IMR-90 (cell line): ENCODE results near the gene POLR3G. TPM values are rescaled to one million over a fixed set of nuclear protein-coding genes. Genes with fewer than 3 reads are reported as not detected.

ENCODE experiments used
- ATAC-seq: fragments of 200-7000 bp; cut with Tn5 transposase; 2 replicates; pipeline ENCODE4 v1.9.1; 2020; ENCODE audit warnings: low read depth, mild to moderate bottlenecking, moderate library complexity
- BruUV-seq: library from RNA; stranded (reverse); fragments of 400-500 nt; replicated peaks from 2 replicates; lab custom pipeline; 2021; lab: Mats Ljungman, UMichigan
- CTCF ChIA-PET: fragments of 300-600 bp; formaldehyde crosslinking; extraction: SDS; loops from one replicate; lab custom pipeline; 2021; ENCODE audit warnings: antibody characterized with exemption; lab: Yijun Ruan, JAX
- POLR2A ChIA-PET: fragments of 300-600 bp; sonication (Branson Sonifier 250); formaldehyde crosslinking; loops from one replicate; lab custom pipeline; 2022; ENCODE audit warnings: antibody characterized with exemption; ENCODE audit not compliant: unreplicated experiment; lab: Charles Lee
- DNase-seq: peaks from one replicate; pipeline ENCODE4 v3.0.0; 2013
- H2AFZ ChIP-seq: replicated peaks from 2 replicates; pipeline ENCODE3; 2013; ENCODE audit warnings: low read length, mild to moderate bottlenecking; ENCODE audit not compliant: poor library complexity
- H2AK5ac ChIP-seq: 2 replicates; pipeline ENCODE4 v1.6.1; 2013; ENCODE audit warnings: low read depth, low read length, inconsistent platforms
- H2AK9ac ChIP-seq: replicated peaks from 2 replicates; pipeline ENCODE3; 2013; ENCODE audit warnings: mild to moderate bottlenecking, low read depth, low read length, moderate library complexity; ENCODE audit not compliant: poor library complexity
- H2BK120ac ChIP-seq: 2 replicates; pipeline ENCODE4 v1.6.1; 2013; ENCODE audit warnings: low read depth, low read length, inconsistent platforms
- H2BK15ac ChIP-seq: 3 replicates; pipeline ENCODE4 v1.6.1; 2013; ENCODE audit warnings: low read depth, low read length, inconsistent platforms
- H2BK20ac ChIP-seq: 2 replicates; pipeline ENCODE4 v1.6.1; 2013; ENCODE audit warnings: low read depth, mild to moderate bottlenecking, inconsistent platforms, low read length, moderate library complexity
- H2BK5ac ChIP-seq: 2 replicates; pipeline ENCODE4 v1.6.1; 2013; ENCODE audit warnings: mild to moderate bottlenecking, low read depth, low read length, inconsistent platforms; ENCODE audit not compliant: poor library complexity, severe bottlenecking
- H3K14ac ChIP-seq: replicated peaks from 2 replicates; pipeline ENCODE4 v1.6.1; 2013; ENCODE audit warnings: low read depth, low read length, inconsistent platforms
- H3K18ac ChIP-seq: 2 replicates; pipeline ENCODE4 v1.6.1; 2013; ENCODE audit warnings: low read depth, low read length, control low read depth
- H3K23ac ChIP-seq: 2 replicates; pipeline ENCODE4 v1.6.1; 2013; ENCODE audit warnings: low read depth, low read length, inconsistent platforms
- H3K27ac ChIP-seq: 2 replicates; pipeline ENCODE4 v1.5.1; 2013; ENCODE audit warnings: mild to moderate bottlenecking, control low read depth, low read length; ENCODE audit not compliant: insufficient read depth
- H3K27me3 ChIP-seq: 2 replicates; pipeline ENCODE4 v1.6.1; 2013; ENCODE audit warnings: low read length; ENCODE audit not compliant: control insufficient read depth, insufficient read depth
- H3K36me3 ChIP-seq: 2 replicates; pipeline ENCODE4 v1.6.1; 2013; ENCODE audit warnings: low read length, mixed read lengths; ENCODE audit not compliant: control insufficient read depth, insufficient read depth
- H3K4ac ChIP-seq: 2 replicates; pipeline ENCODE4 v1.6.1; 2013; ENCODE audit warnings: low read depth, low read length, inconsistent platforms
- H3K4me1 ChIP-seq: 2 replicates; pipeline ENCODE4 v1.6.1; 2013; ENCODE audit warnings: low read length, mixed read lengths; ENCODE audit not compliant: control insufficient read depth, insufficient read depth
- H3K4me2 ChIP-seq: 2 replicates; pipeline ENCODE4 v1.6.1; 2013; ENCODE audit warnings: low read depth, mild to moderate bottlenecking, control low read depth, low read length, moderate library complexity
- H3K4me3 ChIP-seq: 2 replicates; pipeline ENCODE4 v1.5.1; 2013; ENCODE audit warnings: low read depth, mild to moderate bottlenecking, control low read depth, low read length, moderate library complexity; ENCODE audit not compliant: insufficient read depth
- H3K56ac ChIP-seq: 2 replicates; pipeline ENCODE4 v1.6.1; 2013; ENCODE audit warnings: low read length, inconsistent platforms; ENCODE audit not compliant: insufficient read depth; ENCODE audit errors: extremely low read depth
- H3K79me1 ChIP-seq, 2 experiments: 2 replicates each; pipeline ENCODE4 v1.6.1; 2013; ENCODE audit warnings: low read length in 2 of 2, inconsistent platforms in 1 of 2, low read depth in 1 of 2
- H3K9ac ChIP-seq: 2 replicates; pipeline ENCODE4 v1.6.1; 2013; ENCODE audit warnings: low read depth, low read length, control low read depth
- H3K9me1 ChIP-seq: 2 replicates; pipeline ENCODE4 v1.6.1; 2013; ENCODE audit warnings: low read length, inconsistent platforms; ENCODE audit not compliant: insufficient read depth
- H3K9me3 ChIP-seq: 2 replicates; pipeline ENCODE4 v1.6.1; 2013; ENCODE audit warnings: low read length; ENCODE audit not compliant: control insufficient read depth, insufficient read depth
- H4K20me1 ChIP-seq: 2 replicates; pipeline ENCODE4 v1.6.1; 2013; ENCODE audit warnings: low read length, inconsistent platforms; ENCODE audit not compliant: insufficient read depth
- H4K5ac ChIP-seq: 2 replicates; pipeline ENCODE4 v1.6.1; 2013; ENCODE audit warnings: mild to moderate bottlenecking, low read depth, low read length, control low read depth
- H4K8ac ChIP-seq, 2 experiments: 2 replicates each; pipeline ENCODE4 v1.6.1; 2013; ENCODE audit warnings: low read depth in 2 of 2, low read length in 2 of 2, control low read depth in 1 of 2, inconsistent platforms in 1 of 2
- H4K91ac ChIP-seq: 2 replicates; pipeline ENCODE4 v1.6.1; 2013; ENCODE audit warnings: low read depth, low read length, inconsistent platforms; ENCODE audit not compliant: insufficient read depth
- RFX5 ChIP-seq: IDR thresholded peaks from 2 replicates; pipeline ENCODE4 v1.8.0; 2012; ENCODE audit warnings: low read depth, mild to moderate bottlenecking, low read length, moderate library complexity
- dilution Hi-C: fragments of 300-500 bp; cut with HindIII; formaldehyde crosslinking; loops from one replicate; pipeline ENCODE4 v1.14.3; 2018; ENCODE audit warnings: low sequenced_read_pairs; ENCODE audit not compliant: unreplicated experiment
- in situ Hi-C: fragments of 300-500 bp; cut with MboI; formaldehyde crosslinking; loops from 3 replicates; pipeline ENCODE4 v1.14.3; 2019; ENCODE audit warnings: low sequenced_read_pairs, inconsistent platforms, mixed read lengths
- intact Hi-C: fragments of 100-400 bp; cut with micrococcal nuclease; formaldehyde crosslinking; loops from 2 replicates; pipeline ENCODE4 v1.10.0; 2022
- polyA plus RNA-seq, 3 experiments: library from polyadenylated mRNA; depleted of rRNA; stranded (reverse); fragments of >200 nt; gene quantifications; 2 replicates each; pipeline ENCODE4 v1.2.3, GENCODE V29; 2012; ENCODE audit warnings: low replicate concordance in 1 of 3
- total RNA-seq: library from RNA; depleted of rRNA; stranded (reverse); fragments of >200 nt; gene quantifications from 2 replicates; pipeline ENCODE4 v1.2.3, GENCODE V29; 2012
- TF ChIP-seq, protein P1 (sequence below): fragments of 150-350 bp; IDR thresholded peaks from 2 replicates; pipeline ENCODE4 v1.6.1; 2017; ENCODE audit warnings: mild to moderate bottlenecking, antibody characterized with exemption, low read length, low read depth

Gene POLR3G
- total and polyA plus RNA-seq, 2 of the 4 experiments (the other 2 are of a cell fraction): 10.6 to 11.6 TPM

DNA sequence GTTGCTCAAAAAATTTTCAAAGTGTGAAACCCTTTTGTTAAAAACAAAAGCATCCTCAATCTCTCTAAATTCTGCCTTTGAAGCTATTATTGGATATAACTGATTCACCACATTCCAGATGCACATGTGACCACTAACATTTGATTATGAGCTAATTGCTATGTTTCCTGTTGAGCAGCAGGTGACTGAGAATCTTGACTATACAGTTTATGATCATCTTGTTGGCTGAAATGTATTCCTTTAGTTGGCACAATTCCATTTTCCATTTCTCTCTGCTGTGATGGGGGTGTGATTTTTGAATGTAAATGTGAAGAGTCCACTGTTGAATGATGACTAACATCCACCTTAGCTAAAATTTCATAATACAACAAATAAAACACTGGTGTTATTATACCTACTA lies 44.0 kb downstream of the POLR3G start:
- dilution Hi-C loops: no loop called here
- DNase-seq: peak; percentile 15
- in situ Hi-C loops: no loop called here

More for the DNA sequence above, 44.0 kb downstream of the POLR3G start:
- BruUV-seq: TSS peak; percentile 24
- H3K36me3 ChIP-seq: peaks cover 14% of the 10 kb centered on the region
- H2BK5ac ChIP-seq: no peak overlapping the region
- no peaks in the 10 kb centered on the region for H3K27me3 ChIP-seq
- H3K56ac ChIP-seq: no peak overlapping the region
- no peak overlapping the region for H2BK120ac ChIP-seq
- H3K79me1 ChIP-seq: peaks cover 6 to 15% of the 10 kb centered on the region in 2 experiments; a peak in 3 of 4 replicates
- CTCF ChIA-PET: no interaction called here
- no peak overlapping the region for H3K4me2 ChIP-seq
- no peak overlapping the region for H3K23ac ChIP-seq
- H2BK15ac ChIP-seq: no peak overlapping the region
- H3K18ac ChIP-seq: no peak overlapping the region
- H3K27ac ChIP-seq: no peak overlapping the region
- H4K20me1 ChIP-seq: no peaks in the 10 kb centered on the region
- no peak overlapping the region for H3K9ac ChIP-seq
- H2AFZ ChIP-seq: no peak overlapping the region
- no peak overlapping the region for H4K5ac ChIP-seq
- no peak overlapping the region for H2AK5ac ChIP-seq
- intact Hi-C loops: no loop called here
- H3K9me3 ChIP-seq: no peaks in the 10 kb centered on the region
- ATAC-seq: no peak
- H3K4me3 ChIP-seq: no peak overlapping the region
- H3K9me1 ChIP-seq: no peaks in the 10 kb centered on the region
- TF ChIP-seq, protein P1, sequence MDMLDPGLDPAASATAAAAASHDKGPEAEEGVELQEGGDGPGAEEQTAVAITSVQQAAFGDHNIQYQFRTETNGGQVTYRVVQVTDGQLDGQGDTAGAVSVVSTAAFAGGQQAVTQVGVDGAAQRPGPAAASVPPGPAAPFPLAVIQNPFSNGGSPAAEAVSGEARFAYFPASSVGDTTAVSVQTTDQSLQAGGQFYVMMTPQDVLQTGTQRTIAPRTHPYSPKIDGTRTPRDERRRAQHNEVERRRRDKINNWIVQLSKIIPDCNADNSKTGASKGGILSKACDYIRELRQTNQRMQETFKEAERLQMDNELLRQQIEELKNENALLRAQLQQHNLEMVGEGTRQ: peak; percentile 65; the same call in 1 of the 2 replicates
- TF ChIP-seq RFX5: no peak
- H4K8ac ChIP-seq: no peak overlapping the region
- no peak overlapping the region for H4K91ac ChIP-seq
- POLR2A ChIA-PET: no interaction called here
- H3K14ac ChIP-seq: no peak overlapping the region
- H2BK20ac ChIP-seq: no peak overlapping the region
- H3K4me1 ChIP-seq: no peaks in the 10 kb centered on the region; the same call in 1 of the 2 replicates
- no peak overlapping the region for H3K4ac ChIP-seq
- no peak overlapping the region for H2AK9ac ChIP-seq
